Measurements from ENCODE around the gene CCL17. TPM values are rescaled to one million over a fixed set of nuclear protein-coding genes. Genes with fewer than 3 reads are reported as not detected.
A peak's percentile ranks its signal among the peaks of the same experiment; 100 is the strongest.

The CCL17 gene
- polyA plus RNA-seq, 1 experiment, result not detected

DNA sequence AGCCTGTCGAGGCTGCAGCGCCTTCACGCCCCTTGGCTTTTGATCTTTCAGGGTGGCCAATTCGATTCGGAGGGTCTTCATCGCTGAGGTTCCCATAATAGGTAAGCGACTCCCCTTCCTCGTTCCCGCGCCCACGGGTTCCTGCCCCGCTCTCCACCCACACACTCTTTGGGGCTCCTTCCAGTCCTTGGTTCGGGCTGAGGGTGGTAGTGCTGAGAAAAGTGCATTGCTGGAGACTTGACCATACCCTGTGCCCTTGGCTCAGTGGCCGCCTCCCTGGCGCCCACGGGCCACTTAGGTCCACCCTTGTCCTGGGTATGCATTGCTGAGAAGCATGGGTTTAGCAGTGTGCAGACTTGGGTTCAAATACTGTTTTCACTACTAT lies 58.4 kb downstream of the CCL17 start:
- ChIA-PET CTCF (interaction anchor here (0.6 to 3.3 kb wide), 30 partner anchors 9 to 280 kb away, joined by 3 to 16 read pairs (median 5); partner anchors contain the start of genes CIAPIN1, COQ9 and DOK4), POLR2A (interaction anchor here (1.2 to 1.8 kb wide), 2 partner anchors 16 to 57 kb away, joined by 3 to 15 read pairs; partner anchors contain the start of genes CIAPIN1 and COQ9)
- no peak for DNase-seq (ENCODE audit: low read depth, low spot score)
- no peak overlapping the region for H3K27ac ChIP-seq (ENCODE audit: low read depth, low read length)
- no peaks in the 10 kb centered on the region for H3K9me3 ChIP-seq (ENCODE audit: control insufficient read depth, insufficient read depth, low read length)
- H3K27me3 ChIP-seq (ENCODE audit: control insufficient read depth, insufficient read depth, low read length), result no peaks in the 10 kb centered on the region
- TF ChIP-seq, protein P1, sequence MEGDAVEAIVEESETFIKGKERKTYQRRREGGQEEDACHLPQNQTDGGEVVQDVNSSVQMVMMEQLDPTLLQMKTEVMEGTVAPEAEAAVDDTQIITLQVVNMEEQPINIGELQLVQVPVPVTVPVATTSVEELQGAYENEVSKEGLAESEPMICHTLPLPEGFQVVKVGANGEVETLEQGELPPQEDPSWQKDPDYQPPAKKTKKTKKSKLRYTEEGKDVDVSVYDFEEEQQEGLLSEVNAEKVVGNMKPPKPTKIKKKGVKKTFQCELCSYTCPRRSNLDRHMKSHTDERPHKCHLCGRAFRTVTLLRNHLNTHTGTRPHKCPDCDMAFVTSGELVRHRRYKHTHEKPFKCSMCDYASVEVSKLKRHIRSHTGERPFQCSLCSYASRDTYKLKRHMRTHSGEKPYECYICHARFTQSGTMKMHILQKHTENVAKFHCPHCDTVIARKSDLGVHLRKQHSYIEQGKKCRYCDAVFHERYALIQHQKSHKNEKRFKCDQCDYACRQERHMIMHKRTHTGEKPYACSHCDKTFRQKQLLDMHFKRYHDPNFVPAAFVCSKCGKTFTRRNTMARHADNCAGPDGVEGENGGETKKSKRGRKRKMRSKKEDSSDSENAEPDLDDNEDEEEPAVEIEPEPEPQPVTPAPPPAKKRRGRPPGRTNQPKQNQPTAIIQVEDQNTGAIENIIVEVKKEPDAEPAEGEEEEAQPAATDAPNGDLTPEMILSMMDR (IDR thresholded peaks at IDR 0.05; ENCODE audit: low read depth, low read length), result no peak
- H3K4me3 ChIP-seq (ENCODE audit: low read depth, low read length), result peak overlapping the region; percentile 89

DNA sequence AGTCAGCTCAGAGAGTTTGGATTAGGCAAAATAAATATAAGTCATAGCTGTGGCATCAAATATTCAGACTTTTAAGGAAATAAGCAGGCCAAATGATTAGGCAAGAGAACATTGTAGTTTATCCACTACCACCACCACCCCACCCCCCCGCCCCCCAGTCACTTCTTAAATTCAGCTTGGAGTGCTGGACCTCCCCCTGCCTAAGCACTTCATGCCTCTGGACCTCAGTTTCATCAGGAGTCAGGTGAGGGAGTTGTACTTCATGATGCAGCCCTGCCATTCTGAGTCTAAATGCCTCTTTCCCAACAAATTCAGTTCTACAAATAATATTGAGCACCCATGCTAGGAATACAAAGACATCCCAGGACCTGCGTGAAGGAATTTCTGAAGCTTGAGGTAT lies 60.0 kb downstream of the CCL17 start:
- Histone ChIP-seq H3K9me3 (ENCODE audit: control insufficient read depth, insufficient read depth, low read length) (no peaks in the 10 kb centered on the region), H3K4me3 (ENCODE audit: low read depth, low read length) (no peak overlapping the region), H3K27me3 (ENCODE audit: control insufficient read depth, insufficient read depth, low read length) (no peaks in the 10 kb centered on the region), H3K27ac (ENCODE audit: low read depth, low read length) (no peak overlapping the region)
- CTCF ChIA-PET, result interaction anchor here (1.7 kb wide), 1 partner anchor 55 kb away, joined by 8 read pairs; no protein-coding TSS in a partner anchor
- DNase-seq (ENCODE audit: low read depth, low spot score), result no peak
- POLR2A ChIA-PET, result no interaction called here
- TF ChIP-seq, protein P1 (IDR thresholded peaks at IDR 0.05; ENCODE audit: low read depth, low read length), result no peak

Other genes starting within 250 kb of the CCL17 start
- gene PSME3IP1, start 218.7 kb upstream of the CCL17 start, polyA plus RNA-seq (2011; rRNA removed), result 68.9 and 70.5 TPM in 2 replicates
- gene RSPRY1, start 218.4 kb upstream of the CCL17 start, polyA plus RNA-seq (2011; rRNA removed), result 54.3 and 63.8 TPM in 2 replicates
- 84.7 and 107 TPM in 2 replicates for gene ARL2BP, start 159.5 kb upstream of the CCL17 start, polyA plus RNA-seq (2011; rRNA removed)
- 0.06 and 0.10 TPM in 2 replicates for gene PLLP, start 120.1 kb upstream of the CCL17 start, polyA plus RNA-seq (2011; rRNA removed)
- gene CCL22, start 46.0 kb upstream of the CCL17 start, polyA plus RNA-seq (2011; rRNA removed), result not detected in 2 replicates
- gene CX3CL1, start 32.3 kb upstream of the CCL17 start, polyA plus RNA-seq (2011; rRNA removed), result 0.48 TPM in 2 replicates
- gene CIAPIN1, start 42.6 kb downstream of the CCL17 start, polyA plus RNA-seq (2011; rRNA removed), result 48.6 and 49.7 TPM in 2 replicates
- gene COQ9, start 42.7 kb downstream of the CCL17 start, polyA plus RNA-seq (2011; rRNA removed), result 59.0 and 60.3 TPM in 2 replicates
- 143 and 149 TPM in 2 replicates for gene POLR2C, start 57.9 kb downstream of the CCL17 start, polyA plus RNA-seq (2011; rRNA removed)
- 12.5 and 15.9 TPM in 2 replicates for gene DOK4, start 81.7 kb downstream of the CCL17 start, polyA plus RNA-seq (2011; rRNA removed)
- gene CCDC102A, start 131.8 kb downstream of the CCL17 start, polyA plus RNA-seq (2011; rRNA removed), result 7.1 and 8.3 TPM in 2 replicates
- gene ADGRG5, start 137.9 kb downstream of the CCL17 start, polyA plus RNA-seq (2011; rRNA removed), result not detected in 2 replicates
- 1.6 and 2.1 TPM in 2 replicates for gene ADGRG1, start 223.9 kb downstream of the CCL17 start, polyA plus RNA-seq (2011; rRNA removed)

Data from AG04450 (cell line).